GM12874 (cell line): Measurements from ENCODE around the gene CERS5.

Experiments
- TF ChIP-seq, protein P1 (sequence below): IDR thresholded peaks from 2 replicates; pipeline ENCODE4 v1.5.1; 2011; ENCODE audit warnings: low read depth, mild to moderate bottlenecking, control low read depth, low read length, moderate library complexity; ENCODE audit not compliant: insufficient read depth

CERS5 gene, protein sequence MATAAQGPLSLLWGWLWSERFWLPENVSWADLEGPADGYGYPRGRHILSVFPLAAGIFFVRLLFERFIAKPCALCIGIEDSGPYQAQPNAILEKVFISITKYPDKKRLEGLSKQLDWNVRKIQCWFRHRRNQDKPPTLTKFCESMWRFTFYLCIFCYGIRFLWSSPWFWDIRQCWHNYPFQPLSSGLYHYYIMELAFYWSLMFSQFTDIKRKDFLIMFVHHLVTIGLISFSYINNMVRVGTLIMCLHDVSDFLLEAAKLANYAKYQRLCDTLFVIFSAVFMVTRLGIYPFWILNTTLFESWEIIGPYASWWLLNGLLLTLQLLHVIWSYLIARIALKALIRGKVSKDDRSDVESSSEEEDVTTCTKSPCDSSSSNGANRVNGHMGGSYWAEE

DNA sequence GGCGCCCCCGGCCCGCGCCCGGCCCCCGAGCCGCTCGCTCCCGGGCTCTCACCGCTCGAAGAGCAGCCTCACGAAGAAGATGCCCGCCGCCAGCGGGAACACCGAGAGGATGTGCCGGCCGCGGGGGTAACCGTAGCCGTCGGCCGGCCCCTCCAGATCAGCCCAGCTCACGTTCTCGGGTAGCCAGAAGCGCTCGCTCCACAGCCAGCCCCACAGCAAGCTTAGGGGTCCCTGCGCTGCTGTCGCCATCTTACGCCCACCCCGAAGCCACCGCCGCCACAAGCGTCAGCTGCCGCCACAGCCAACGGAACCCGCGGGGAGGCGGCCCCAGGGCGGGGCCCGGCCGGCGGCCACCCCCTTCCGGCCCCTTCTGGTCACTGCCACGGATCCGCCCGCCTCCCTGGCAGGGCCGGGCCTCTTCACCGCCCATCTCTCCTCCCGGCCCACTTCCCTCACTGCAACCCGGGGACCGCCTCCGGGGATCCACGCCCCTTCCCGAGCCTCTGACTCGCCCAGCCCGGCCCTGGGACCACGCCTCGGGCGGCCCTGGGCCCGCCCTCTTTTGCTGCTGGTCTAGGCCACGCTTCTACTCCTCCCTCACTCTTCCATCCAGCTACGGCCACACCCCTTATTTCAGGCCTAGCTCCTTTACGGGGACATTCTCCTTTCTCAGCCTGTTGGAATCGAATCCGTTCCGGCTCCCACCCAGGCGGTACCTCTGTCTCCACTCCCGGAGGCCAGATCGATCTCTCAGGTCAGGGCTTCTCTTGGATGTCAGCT lies at the start of gene CERS5:
CERS5 (minus strand) TSS at position 321 of the 780 bp plus-strand sequence; CDS start at position 249, 72 bp downstream.
- TF ChIP-seq, protein P1, sequence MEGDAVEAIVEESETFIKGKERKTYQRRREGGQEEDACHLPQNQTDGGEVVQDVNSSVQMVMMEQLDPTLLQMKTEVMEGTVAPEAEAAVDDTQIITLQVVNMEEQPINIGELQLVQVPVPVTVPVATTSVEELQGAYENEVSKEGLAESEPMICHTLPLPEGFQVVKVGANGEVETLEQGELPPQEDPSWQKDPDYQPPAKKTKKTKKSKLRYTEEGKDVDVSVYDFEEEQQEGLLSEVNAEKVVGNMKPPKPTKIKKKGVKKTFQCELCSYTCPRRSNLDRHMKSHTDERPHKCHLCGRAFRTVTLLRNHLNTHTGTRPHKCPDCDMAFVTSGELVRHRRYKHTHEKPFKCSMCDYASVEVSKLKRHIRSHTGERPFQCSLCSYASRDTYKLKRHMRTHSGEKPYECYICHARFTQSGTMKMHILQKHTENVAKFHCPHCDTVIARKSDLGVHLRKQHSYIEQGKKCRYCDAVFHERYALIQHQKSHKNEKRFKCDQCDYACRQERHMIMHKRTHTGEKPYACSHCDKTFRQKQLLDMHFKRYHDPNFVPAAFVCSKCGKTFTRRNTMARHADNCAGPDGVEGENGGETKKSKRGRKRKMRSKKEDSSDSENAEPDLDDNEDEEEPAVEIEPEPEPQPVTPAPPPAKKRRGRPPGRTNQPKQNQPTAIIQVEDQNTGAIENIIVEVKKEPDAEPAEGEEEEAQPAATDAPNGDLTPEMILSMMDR: no peak

DNA sequence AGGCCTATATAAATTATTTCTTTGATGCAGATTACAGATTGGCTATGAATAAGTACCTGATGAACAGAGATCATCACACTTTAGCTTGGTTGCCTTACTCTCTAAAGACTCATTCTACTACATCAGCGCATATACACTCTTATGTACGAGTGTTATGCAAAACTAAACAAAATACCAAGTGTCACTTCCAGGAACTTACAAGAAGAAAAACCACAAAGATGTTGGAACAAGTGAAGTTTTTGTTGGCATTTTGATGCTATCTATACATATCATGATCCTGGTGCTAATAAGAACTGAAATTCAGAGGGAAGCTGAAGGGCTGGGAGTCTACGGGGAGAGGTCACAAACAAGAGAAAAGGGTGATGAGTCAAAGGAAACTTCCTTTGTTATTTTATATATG lies 47.9 kb upstream of the CERS5 start:
- TF ChIP-seq, protein P1: no peak

DNA sequence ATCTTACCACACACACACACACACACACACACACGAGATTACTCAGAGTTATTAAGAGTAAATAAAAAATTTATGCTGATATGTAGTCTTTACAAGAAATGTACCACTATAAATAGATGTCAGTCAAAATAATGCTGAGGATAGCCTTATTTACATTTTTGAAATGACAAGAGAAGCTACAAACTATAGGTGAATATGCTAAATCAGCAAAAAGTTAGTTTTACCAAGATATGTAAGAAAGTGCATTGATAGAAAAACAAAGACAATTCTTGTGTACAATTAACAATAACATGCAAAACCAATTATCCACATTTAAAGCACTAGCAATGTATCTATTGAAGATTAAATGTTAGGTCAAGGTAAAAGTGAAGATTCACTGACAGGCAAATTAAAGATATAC lies 46.8 kb upstream of the CERS5 start:
- TF ChIP-seq, protein P1: no peak

DNA sequence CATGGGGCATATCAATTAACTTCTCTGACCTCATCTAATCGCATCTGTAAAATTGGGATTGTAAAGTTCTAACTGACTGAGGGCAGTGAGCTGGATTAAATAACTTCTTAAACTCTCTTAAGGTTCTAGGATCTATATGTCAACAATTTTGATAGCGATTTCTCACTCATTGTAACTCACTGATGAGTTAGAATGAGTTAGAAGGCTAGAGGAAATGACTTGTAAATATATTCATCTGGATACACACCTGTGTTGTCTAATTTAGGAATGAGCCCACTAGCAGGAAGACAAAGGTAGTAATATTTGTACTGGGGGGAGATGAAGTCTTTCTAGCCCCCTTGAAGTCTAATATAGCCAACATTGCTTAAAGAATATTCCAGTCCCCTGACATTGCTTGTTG lies 46.3 kb upstream of the CERS5 start:
- TF ChIP-seq, protein P1: no peak

DNA sequence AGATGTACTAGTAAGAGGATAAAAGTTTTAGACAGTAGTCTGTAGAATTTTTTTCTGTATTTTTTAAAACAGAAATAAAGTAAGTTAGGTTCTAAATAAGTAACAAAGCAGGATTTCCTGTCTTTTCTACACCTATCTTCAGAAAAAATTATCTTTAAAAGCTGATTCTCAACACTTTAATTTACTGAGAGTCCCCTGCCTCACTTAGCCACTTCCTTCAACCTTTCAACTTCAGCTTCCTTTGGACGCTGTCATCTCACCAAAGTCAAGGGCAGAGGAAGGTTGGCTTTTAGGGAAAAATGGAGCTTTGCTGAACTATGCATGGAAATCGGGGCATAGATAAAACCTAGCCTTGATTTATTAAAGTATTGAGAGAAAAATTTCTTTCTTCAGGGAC lies 44.9 kb upstream of the CERS5 start:
- TF ChIP-seq, protein P1: no peak

DNA sequence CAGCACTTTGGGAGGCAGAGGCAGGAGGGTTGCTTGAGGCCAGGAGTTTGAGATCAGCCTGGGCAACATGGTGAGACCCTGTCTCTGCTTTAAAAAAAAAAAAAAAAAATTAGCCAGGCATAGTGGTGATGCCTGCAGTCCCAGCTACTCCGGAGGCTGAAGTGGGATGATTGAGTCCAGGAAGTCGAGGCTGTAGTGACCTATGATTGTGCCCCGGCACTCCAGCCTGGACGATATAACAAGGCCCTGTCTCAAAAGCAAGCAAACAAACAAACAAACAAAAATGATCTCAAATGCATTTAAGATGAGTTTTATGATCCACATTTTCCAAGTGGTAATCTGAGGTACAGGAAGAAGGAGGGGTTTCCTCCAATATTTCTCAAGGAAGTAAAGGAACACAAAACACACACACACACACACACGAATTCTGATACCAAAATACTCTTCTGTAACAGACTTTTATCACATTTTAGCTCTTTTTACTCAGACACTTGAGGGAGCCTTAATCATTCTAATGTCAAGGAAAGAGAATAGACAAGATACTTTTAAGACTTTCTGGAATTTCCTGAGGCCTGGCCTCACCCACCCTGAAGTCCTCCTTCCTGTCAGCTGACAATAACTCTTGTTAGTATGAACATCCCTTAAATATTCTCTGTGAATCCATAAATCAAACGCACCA lies 44.4 kb upstream of the CERS5 start:
- TF ChIP-seq, protein P1: no peak

DNA sequence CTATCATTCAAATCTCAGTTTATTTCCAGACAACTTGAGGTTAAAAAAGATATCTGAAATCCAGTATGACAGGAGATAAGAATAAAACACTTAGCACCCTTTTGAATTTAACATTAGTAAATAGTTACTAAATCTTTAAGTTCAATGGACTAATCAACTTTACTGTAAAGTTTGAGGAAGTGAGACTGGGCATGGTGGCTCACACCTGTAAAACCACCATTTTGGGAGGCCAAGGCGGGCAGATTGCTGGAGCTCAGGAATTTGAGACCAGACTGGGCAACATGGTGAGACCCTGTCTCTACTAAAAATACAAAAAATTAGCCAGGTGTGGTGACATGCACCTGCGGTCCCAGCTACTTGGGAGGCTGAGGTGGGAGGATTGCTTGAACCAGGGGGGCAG lies 40.3 kb upstream of the CERS5 start:
- TF ChIP-seq, protein P1: no peak
